Measurements from ENCODE around the gene ARHGAP40.

GRCh38 chr20:38697306-38697705 lies 95.7 kb downstream of the ARHGAP40 start:
- TF ChIP-seq SUZ12 (IDR thresholded peaks at IDR 0.05; ENCODE audit: extremely low read depth, insufficient read depth, insufficient read length) (no peak), YY1 (IDR thresholded peaks at IDR 0.05; ENCODE audit: insufficient read depth, insufficient read length) (no peak), ZNF274 (IDR thresholded peaks at IDR 0.05; ENCODE audit: low read depth, low read length) (no peak)
